GM13977 (cell line): ENCODE results near the gene OLFM1.
"Not testable (repeated sequence)": the region's sequence is repeated elsewhere in the genome, so short reads cannot be mapped to it uniquely, and the experiment has no call there.

Experiments
- DNase-seq: peaks from one replicate; pipeline ENCODE4 v3.0.0; 2012; ENCODE audit warnings: low spot score
- in situ Hi-C: fragments of 300-500 bp; cut with MboI; formaldehyde crosslinking; loops from one replicate; pipeline ENCODE4 v1.12.0; 2022; ENCODE audit warnings: low sequenced_read_pairs, low pct_unique_long_range_greater_than_20kb, mixed read lengths, inconsistent platforms; ENCODE audit not compliant: unreplicated experiment
- TF ChIP-seq, protein P1 (sequence below): IDR thresholded peaks from 2 replicates; pipeline ENCODE4 v1.5.1; 2012; ENCODE audit warnings: mild to moderate bottlenecking, control low read depth; ENCODE audit not compliant: insufficient read depth; ENCODE audit errors: extremely low read depth, missing control alignments

Gene OLFM1

DNA sequence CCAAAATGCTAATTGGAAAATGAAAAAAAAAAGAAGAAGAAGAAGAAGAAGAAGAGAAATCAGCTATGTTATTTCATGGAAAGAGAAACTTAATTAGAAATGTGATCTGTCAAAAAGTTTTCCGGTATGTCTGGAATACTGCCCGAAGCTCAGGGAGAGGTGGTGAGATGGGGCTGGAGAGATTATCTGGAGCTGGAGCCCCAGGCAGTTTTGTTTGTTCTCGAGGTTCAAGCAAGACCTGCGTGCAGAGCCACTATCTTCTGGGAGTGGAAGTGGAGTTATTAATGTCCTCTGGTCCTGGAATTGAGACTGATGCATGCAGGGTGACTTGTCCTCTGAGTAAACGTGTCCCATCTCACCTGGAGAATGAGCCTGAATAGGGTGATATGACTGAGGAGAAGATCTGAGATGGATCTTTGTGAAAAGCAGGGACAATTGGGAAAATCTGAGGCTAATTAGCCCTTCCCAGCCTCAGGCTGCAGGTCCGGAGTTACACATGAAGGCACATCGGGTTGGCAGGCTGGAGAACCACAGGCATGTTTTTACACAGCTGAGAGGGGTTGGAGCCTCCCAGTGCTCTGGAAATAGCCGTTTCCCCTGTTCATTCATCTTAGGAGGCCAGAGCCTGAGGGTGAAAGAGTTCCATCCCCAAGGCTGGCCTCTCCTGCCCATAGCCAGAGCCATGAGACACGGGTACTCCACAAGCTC, 70.5 kb downstream of the OLFM1 start:
- in situ Hi-C loops: no loop called here
- TF ChIP-seq, protein P1, sequence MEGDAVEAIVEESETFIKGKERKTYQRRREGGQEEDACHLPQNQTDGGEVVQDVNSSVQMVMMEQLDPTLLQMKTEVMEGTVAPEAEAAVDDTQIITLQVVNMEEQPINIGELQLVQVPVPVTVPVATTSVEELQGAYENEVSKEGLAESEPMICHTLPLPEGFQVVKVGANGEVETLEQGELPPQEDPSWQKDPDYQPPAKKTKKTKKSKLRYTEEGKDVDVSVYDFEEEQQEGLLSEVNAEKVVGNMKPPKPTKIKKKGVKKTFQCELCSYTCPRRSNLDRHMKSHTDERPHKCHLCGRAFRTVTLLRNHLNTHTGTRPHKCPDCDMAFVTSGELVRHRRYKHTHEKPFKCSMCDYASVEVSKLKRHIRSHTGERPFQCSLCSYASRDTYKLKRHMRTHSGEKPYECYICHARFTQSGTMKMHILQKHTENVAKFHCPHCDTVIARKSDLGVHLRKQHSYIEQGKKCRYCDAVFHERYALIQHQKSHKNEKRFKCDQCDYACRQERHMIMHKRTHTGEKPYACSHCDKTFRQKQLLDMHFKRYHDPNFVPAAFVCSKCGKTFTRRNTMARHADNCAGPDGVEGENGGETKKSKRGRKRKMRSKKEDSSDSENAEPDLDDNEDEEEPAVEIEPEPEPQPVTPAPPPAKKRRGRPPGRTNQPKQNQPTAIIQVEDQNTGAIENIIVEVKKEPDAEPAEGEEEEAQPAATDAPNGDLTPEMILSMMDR: no peak
- no peak for DNase-seq

DNA sequence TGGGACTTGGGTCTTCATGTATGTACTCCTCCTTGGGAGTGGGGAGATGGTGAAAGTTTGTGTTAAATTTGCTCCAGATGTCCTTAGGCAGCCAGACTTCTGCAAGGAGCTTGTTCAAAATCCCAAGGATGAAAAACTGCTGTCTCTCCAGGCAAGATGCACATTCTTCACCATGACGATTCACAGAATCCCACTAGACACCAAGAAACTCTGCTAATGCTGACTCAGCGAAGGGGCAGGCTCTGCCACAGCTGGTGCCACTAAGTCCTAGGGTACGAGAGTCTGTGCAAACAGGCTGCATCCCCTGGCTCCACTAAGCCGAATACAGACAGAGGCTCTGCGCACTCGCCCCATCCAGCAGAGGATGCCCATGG, 71.1 kb downstream of the OLFM1 start:
- TF ChIP-seq, protein P1: no peak
- no peak for DNase-seq
- in situ Hi-C loops: no loop called here

DNA sequence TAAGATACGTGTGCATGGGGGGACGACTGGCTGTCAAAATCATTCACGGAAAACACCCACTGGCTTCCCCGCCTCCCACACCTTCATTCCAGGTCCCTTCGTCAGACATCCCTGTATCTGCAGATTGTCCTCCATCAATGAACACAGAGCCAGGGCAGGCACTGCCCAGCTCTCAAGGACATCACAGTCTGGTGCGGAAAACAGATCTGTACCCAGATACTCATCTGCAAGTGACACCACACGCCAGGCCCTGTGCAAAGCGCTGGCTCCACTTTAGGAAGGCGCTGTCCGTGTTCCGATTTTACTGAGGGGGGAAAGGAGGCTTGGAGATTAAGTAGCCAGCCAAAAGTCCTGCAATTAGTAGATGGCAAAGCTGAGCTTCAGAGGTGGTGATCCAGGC, 72.3 kb downstream of the OLFM1 start:
- TF ChIP-seq, protein P1: no peak
- in situ Hi-C loops: no loop called here
- no peak for DNase-seq

DNA sequence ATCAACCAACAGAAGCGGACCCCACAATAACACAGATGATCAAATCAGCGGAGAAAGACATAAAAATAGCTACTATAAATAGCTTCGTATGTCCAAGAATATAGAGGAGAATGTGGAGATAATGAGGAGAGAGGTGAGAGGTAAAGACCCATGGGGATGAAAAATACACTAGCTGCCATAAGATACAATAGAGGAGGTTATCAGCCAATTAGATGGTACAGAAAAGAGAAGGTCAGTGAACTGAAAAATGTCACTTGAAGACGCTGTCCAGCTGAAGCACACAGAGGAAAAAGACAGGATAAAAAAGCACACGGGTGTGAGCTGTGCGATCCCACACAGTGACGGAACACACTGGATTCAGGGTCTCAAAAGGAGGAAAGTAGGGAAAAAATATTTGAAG, 73.4 kb downstream of the OLFM1 start:
- DNase-seq: no peak
- in situ Hi-C loops: no loop called here
- TF ChIP-seq, protein P1: no peak

DNA sequence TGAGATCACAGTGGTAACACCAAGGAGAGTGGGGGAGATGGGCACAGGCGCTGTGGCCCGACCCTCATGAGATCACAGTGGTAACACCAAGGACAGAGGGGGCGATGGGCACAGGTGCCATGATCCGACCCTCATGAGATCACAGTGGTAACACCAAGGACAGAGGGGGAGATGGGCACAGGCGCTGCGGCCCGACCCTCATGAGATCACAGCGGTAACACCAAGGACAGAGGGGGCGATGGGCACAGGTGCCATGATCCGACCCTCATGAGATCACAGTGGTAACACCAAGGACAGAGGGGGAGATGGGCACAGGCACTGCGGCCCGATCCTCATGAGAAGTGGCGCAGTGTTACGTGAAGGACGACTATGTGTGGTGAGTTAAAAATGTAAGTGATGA, 75.1 kb downstream of the OLFM1 start:
- in situ Hi-C loops, DNase-seq: not testable (repeated sequence)

DNA sequence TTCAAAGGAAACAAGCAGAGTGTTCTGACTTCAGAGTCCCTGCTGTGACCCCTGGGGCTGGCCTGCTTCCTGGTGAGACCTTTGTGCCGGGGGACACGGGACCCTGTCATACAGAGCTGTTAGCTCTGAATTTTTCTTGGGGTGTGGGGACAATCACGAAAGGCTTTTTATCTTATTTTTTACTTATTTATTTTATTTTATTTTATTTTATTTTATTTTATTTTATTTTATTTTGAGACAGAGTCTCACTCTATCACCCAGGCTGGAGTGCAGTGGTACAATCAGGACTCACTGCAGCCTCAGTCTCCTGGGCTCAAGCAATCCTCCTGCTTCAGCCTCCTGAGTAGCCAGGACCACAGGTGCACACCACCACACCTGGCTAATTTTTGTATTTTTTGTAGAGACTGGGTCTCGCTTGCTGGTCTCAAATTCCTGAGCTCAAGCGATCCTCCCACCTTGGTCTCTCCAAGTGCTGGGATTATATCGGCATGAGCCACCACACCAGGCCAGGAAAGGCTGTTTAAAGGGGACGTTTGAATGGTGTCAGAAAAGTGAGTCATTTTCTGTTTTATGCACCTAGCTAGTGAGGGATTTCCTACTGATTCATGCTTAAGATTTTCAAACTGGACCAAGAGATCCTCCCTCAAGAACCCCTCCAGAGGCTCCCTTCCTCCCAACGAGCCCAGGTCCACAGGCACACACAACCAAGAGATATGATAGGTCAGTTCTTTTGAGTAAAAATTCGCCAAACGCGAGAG, 75.7 kb downstream of the OLFM1 start:
- in situ Hi-C loops: no loop called here

DNA sequence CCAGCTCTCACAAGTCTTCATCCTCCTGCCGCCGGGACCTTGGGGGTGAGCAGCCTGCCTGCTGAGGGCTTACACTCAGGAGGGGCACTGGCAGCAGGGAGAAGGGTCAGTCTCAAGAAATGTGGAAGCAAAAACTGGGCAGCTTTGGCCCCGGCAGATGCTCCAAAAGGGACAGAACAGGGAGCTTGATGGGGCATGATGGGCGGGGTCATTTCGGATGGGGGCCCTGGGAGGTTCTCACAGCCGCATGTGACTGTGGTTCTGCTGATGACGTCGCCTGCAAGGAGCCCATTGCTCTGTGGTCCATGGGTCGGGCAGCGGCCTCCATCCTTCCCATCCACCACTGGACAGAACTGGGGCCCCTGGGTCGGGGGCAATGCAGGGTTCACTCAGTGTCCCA, 76.6 kb downstream of the OLFM1 start:
- in situ Hi-C loops: no loop called here
- DNase-seq: no peak

More for the DNA sequence above, 75.7 kb downstream of the OLFM1 start:
- TF ChIP-seq, protein P1: no peak
- no peak for DNase-seq

More for the DNA sequence above, 76.6 kb downstream of the OLFM1 start:
- TF ChIP-seq, protein P1: no peak
